Activated CD4-positive, alpha-beta memory T cell treated with anti-CD3 and anti-CD28 coated beads, Interleukin-2, amount 10 ng/mL, durations not matched to agents 7 days and 5 days (primary cell): ENCODE results near the gene PRKAA2. TPM values are rescaled to one million over a fixed set of nuclear protein-coding genes. Genes with fewer than 3 reads are reported as not detected.

Experiments used
- total RNA-seq, 2 experiments: library from RNA; stranded (reverse); gene quantifications; one replicate each; pipeline ENCODE4 v1.2.3, GENCODE V29; 2021

PRKAA2 gene
- total RNA-seq, 2 experiments from 2014 or later, result not detected

Other genes starting within 250 kb of the PRKAA2 start
- gene PLPP3, start 65.8 kb upstream of the PRKAA2 start, total RNA-seq, result not detected
- not detected for gene FYB2, start 174.1 kb downstream of the PRKAA2 start, total RNA-seq
- not detected for gene C8A, start 209.5 kb downstream of the PRKAA2 start, total RNA-seq